ENCODE measurements around the gene ERFL. TPM values are rescaled to one million over a fixed set of nuclear protein-coding genes. Genes with fewer than 3 reads are reported as not detected.
"Not testable (repeated sequence)": the region's sequence is repeated elsewhere in the genome, so short reads cannot be mapped to it uniquely, and the experiment has no call there.

ERFL gene
- total and polyA plus RNA-seq, 10 donors = 0.46 to 3.0 (median 2.1) TPM

DNA sequence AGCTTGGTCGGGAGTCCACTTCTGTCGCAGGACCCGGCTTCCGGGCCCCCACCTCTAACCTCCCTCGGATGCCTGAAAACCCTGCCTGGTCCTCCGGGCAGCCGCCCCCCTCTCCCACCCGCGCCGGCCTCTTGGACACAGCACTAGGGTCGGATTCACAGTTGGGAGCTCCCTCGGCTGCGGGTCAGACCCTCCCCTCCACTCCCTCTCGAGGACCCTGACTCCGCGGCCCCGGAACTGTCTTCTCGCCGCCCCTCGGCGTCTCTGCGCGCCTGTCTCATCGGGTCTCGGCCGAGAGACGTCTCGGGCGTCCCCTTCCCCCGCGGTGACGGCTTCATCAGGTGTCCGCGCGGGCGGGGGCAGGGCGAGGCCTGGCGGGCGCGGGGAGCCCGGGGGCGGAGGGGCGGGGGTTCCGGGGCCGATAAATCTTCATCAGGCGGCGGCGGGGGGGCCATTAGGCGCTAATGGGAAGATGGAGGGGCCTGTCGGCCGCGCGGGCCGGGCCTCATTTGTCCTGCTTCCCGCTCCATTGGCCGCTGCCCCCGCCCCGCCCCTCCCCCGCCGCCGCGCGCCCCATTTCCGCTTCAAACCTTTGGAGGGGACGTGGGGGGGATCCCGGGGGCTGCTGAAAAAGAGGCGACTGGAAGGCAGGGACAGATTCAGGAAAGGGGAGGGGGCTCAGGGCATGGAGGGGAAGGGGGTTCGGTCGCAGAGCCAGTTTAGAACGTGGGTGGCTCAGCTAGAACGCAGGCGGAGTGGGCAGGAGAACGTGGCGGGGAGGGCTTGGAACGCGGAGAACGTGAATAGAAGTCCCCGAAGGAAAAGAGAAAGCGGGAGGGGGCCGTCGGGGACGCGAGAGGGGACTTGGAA, 11.8 kb upstream of the ERFL start:
- Histone ChIP-seq H3K36me3 (no peaks in the 10 kb centered on the region), H3K27me3 (replicated peaks in 1 of 7) (peaks cover 0 to 51% (median 21%) of the 10 kb centered on the region in 7 donors), H3K4me3 (peak overlapping the region; percentile 25 to 71 (median 38)), H3K27ac (peak overlapping the region in 7 of 8 donors; percentile 33 to 84 (median 64)), H3K4me1 (peaks cover 4 to 78% (median 42%) of the 10 kb centered on the region in 6 donors), H3K9me3 (no peaks in the 10 kb centered on the region)
- peak; percentile 86 for DNase-seq
- 2 to 5% (median 3%) methylated on average over 45 to 83 of the region's 83 CpGs for WGBS, 5 donors
- intact Hi-C loops (cut with DNase I; ENCODE audit: low total_unique reads) = no loop called here
- TF ChIP-seq, protein P1, sequence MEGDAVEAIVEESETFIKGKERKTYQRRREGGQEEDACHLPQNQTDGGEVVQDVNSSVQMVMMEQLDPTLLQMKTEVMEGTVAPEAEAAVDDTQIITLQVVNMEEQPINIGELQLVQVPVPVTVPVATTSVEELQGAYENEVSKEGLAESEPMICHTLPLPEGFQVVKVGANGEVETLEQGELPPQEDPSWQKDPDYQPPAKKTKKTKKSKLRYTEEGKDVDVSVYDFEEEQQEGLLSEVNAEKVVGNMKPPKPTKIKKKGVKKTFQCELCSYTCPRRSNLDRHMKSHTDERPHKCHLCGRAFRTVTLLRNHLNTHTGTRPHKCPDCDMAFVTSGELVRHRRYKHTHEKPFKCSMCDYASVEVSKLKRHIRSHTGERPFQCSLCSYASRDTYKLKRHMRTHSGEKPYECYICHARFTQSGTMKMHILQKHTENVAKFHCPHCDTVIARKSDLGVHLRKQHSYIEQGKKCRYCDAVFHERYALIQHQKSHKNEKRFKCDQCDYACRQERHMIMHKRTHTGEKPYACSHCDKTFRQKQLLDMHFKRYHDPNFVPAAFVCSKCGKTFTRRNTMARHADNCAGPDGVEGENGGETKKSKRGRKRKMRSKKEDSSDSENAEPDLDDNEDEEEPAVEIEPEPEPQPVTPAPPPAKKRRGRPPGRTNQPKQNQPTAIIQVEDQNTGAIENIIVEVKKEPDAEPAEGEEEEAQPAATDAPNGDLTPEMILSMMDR (IDR thresholded peaks at IDR 0.05 in 8 of 11, conservative IDR thresholded peaks at IDR 0.05 in 3 of 11) = no peak
- peak in 2 of 3 donors; percentile 39 to 59 for TF ChIP-seq POLR2AphosphoS5 (IDR thresholded peaks at IDR 0.05)

DNA sequence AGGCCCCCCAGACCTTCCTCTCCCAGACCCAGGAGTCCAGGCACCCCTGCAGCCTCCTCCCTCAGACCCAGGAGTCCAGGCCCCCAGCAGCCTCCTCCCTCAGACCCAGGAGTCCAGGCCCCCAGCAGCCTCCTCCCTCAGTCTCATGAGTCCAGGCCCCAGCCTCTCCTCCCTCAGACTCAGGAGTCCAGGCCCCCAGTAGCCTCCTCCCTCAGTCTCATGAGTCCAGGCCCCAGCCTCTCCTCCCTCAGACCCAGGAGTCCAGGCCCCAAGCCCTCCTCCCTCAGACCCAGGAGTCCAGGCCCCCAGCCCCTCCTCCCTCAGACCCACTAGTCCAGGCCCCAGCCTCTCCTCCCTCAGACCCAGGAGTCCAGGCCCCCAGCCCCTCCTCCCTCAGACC, 11.0 kb upstream of the ERFL start:
- H3K9me3 ChIP-seq; H3K36me3 ChIP-seq; intact Hi-C loops (cut with DNase I; ENCODE audit: low total_unique reads); DNase-seq; H3K4me3 ChIP-seq; H3K27ac ChIP-seq: not testable (repeated sequence)
- H3K4me1 ChIP-seq = peaks cover 5 to 78% (median 40%) of the 10 kb centered on the region in 6 donors
- H3K27me3 ChIP-seq (replicated peaks in 1 of 7) = peaks cover 0 to 60% (median 21%) of the 10 kb centered on the region in 7 donors

DNA sequence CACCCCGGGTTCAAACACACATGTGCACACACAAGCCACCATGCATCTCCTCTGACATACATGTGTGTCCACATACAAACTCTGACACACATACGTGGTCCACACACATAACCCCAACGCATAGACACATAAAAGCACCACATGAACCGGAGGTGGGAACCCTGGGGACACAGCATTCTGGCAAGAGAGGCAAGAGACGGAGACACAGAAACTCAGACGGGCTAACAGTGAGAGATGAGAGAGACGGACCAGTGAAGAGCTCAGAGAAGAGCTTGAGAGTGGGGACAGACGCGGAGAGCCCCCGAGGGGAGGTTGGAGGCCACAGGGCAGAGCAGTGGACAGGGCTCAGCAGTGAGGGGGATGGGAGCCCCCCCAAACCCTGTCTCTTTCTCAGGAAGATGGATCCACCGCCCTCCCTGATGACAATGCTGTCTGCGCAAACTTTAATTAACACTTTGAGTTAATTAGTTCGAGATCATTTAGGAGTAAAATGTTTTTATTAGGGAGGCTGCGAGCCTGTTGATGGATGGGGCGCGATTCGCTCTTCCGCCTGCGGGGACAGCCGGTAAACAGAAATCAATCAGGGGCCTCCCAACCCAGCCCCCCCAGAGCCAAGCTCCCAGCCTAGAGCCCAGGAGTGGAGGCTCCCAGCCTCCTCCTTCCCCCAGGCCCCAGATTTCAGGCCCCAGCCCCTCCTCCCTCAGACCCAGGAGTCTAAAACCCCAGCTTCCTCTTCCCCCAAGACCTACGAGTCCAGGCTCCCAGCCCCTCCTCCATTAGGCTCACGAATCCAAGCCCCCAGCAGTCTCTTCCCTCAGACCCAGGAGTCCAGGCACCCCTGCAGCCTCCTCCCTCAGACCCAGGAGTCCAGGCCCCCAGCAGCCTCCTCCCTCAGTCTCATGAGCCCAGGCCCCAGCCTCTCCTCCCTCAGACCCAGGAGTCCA, 9.5 kb upstream of the ERFL start:
- 47 to 63% (median 54%) methylated on average over 22 of the region's 22 CpGs for WGBS, 5 donors
- Histone ChIP-seq H3K9me3 (no peaks in the 10 kb centered on the region), H3K27ac (peak overlapping the region in 1 of 8 donors; percentile 14), H3K27me3 (replicated peaks in 1 of 7) (peaks cover 0 to 71% (median 21%) of the 10 kb centered on the region in 7 donors), H3K4me3 (no peak overlapping the region), H3K36me3 (no peaks in the 10 kb centered on the region), H3K4me1 (peaks cover 5 to 78% (median 38%) of the 10 kb centered on the region in 6 donors)
- intact Hi-C loops (cut with DNase I; ENCODE audit: low total_unique reads) = no loop called here
- DNase-seq = peak; percentile 63
- TF ChIP-seq, protein P1 (IDR thresholded peaks at IDR 0.05 in 8 of 11, conservative IDR thresholded peaks at IDR 0.05 in 3 of 11) = no peak
- TF ChIP-seq POLR2AphosphoS5 (IDR thresholded peaks at IDR 0.05) (no peak), POLR2A (IDR thresholded peaks at IDR 0.05) (no peak)

DNA sequence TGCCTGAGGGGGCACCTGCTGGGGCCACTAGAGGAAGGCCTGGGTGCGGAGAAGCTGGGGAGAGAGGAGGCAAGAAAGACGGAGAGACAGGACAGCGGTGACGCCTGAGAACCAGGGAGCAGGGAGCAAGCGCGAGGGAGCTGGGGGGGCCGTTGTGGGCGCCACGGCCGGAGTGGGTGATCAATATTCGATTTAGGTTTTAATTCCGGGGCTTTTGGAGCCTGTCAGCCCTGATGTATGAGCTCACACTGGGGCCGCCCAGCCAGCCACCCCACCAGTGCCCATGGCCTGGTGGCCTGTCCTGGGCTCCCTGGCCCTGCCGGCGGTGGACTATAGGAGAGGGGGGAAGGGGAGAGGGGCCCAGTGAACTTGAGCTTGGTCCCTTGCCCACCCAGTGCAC, 8.7 kb upstream of the ERFL start:
- H3K27me3 ChIP-seq (replicated peaks in 1 of 7) = peaks cover 0 to 79% (median 21%) of the 10 kb centered on the region in 7 donors
- H3K4me3 ChIP-seq = no peak overlapping the region
- H3K36me3 ChIP-seq = no peaks in the 10 kb centered on the region
- H3K4me1 ChIP-seq = peaks cover 5 to 80% (median 38%) of the 10 kb centered on the region in 6 donors
- intact Hi-C loops (cut with DNase I; ENCODE audit: low total_unique reads) = no loop called here
- peak; percentile 71 for DNase-seq
- no peaks in the 10 kb centered on the region for H3K9me3 ChIP-seq
- TF ChIP-seq, protein P1 (IDR thresholded peaks at IDR 0.05 in 8 of 11, conservative IDR thresholded peaks at IDR 0.05 in 3 of 11) = no peak
- TF ChIP-seq POLR2AphosphoS5 (IDR thresholded peaks at IDR 0.05) (no peak), POLR2A (IDR thresholded peaks at IDR 0.05) (no peak)
- WGBS, 5 donors = 78 to 85% (median 83%) methylated on average over 12 to 15 of the region's 15 CpGs
- H3K27ac ChIP-seq = peak overlapping the region in 1 of 8 donors; percentile 14
